Measurements from ENCODE around the gene STEAP1B.

Gene STEAP1B

DNA sequence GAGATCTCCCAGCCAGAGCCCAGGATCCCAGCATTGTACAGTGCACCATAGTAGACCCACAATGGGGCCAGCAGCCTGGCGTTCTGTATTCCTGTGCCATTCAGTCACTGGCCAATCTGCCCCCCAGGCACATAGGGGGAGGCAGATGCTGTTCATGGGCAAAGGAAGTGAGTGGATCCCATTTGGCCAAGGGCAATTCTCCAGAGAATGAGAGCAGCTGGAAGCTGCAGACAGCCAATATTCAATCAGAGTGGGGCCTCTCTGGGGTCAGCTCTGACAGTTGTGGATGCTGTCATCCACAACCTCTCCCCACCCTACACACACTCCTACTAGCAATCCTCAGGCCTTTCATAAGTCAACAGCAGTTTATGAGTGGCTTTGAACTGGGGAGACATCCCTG, 17.5 kb downstream of the STEAP1B start:
- Histone ChIP-seq H3K36me3 (ENCODE audit: insufficient read depth, low read length) (no peaks in the 10 kb centered on the region), H3K9ac (ENCODE audit: insufficient read length) (no peak overlapping the region), H3K9me3 (ENCODE audit: low read depth, low read length) (no peaks in the 10 kb centered on the region), H3K27ac (no peak overlapping the region), H3K4me3 (no peak overlapping the region)
- DNase-seq (ENCODE audit: low read depth, low spot score) = no peak
- TF ChIP-seq FOXP2 (optimal IDR thresholded peaks at IDR 0.05; ENCODE audit: control extremely low read depth, extremely low read length, insufficient read depth) = no peak
- no peak for TF ChIP-seq POLR2AphosphoS5 (IDR thresholded peaks at IDR 0.05; ENCODE audit: borderline replicate concordance, low read depth, low read length)
- TF ChIP-seq EZH2 (IDR thresholded peaks at IDR 0.05) = no peak

DNA sequence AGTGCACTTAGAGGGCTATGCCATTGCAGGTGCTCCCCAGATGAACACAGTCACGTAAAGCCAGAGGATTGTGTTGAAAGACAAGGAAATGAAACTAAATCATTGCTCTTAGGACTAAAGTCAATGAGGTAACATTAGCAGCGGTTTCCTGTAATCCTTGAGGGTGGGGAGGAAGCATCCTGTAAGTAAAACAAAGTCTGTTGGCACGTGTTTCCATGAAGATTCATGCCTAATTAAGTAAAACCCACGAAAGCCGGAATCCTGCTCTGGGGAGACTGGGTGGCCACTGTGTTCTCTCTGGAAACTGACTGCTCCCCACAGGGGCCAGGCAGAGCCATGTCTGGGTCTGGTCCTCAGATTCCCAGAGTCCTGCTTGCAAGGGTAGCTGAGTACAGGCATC, 18.3 kb downstream of the STEAP1B start:
- Histone ChIP-seq H3K36me3 (ENCODE audit: insufficient read depth, low read length) (no peaks in the 10 kb centered on the region), H3K4me3 (no peak overlapping the region), H3K9me3 (ENCODE audit: low read depth, low read length) (no peaks in the 10 kb centered on the region), H3K27ac (no peak overlapping the region), H3K9ac (ENCODE audit: insufficient read length) (no peak overlapping the region)
- no peak for DNase-seq (ENCODE audit: low read depth, low spot score)
- TF ChIP-seq FOXP2 (optimal IDR thresholded peaks at IDR 0.05; ENCODE audit: control extremely low read depth, extremely low read length, insufficient read depth) = no peak
- TF ChIP-seq POLR2AphosphoS5 (IDR thresholded peaks at IDR 0.05; ENCODE audit: borderline replicate concordance, low read depth, low read length) = no peak
- TF ChIP-seq EZH2 (IDR thresholded peaks at IDR 0.05) = no peak

DNA sequence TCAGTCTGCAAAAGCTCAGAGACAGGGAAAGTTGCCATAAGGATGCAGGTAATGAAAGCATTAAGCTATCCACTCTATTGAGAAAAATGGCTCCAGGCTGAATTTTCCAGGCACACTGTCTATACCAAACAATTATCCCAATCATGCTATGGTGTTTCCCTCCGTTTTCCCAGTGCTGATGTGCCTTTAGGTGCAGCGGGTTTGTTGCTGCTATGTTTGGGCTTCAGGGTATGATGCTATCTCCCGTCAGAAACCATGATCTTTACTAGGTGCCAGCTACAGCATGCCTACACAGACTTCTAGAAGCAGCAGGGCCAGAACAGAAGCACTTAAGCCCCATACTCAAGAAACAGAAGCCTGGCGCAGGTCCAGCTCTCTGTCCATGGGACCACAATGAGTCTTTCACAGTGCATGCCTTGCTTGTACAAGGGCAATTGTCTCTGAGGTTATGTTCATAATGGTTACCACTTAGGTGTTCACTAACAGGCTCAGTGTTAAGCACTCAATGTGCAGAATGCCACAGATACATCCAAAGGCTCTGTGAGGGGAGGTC, 19.4 kb downstream of the STEAP1B start:
- no peak for DNase-seq (ENCODE audit: low read depth, low spot score)
- H3K4me3 ChIP-seq = no peak overlapping the region
- no peak overlapping the region for H3K27ac ChIP-seq
- TF ChIP-seq POLR2AphosphoS5 (IDR thresholded peaks at IDR 0.05; ENCODE audit: borderline replicate concordance, low read depth, low read length) = no peak
- TF ChIP-seq EZH2 (IDR thresholded peaks at IDR 0.05) = no peak
- no peak for TF ChIP-seq FOXP2 (optimal IDR thresholded peaks at IDR 0.05; ENCODE audit: control extremely low read depth, extremely low read length, insufficient read depth)
- H3K36me3 ChIP-seq (ENCODE audit: insufficient read depth, low read length) = no peaks in the 10 kb centered on the region
- no peaks in the 10 kb centered on the region for H3K9me3 ChIP-seq (ENCODE audit: low read depth, low read length)
- H3K9ac ChIP-seq (ENCODE audit: insufficient read length) = no peak overlapping the region

DNA sequence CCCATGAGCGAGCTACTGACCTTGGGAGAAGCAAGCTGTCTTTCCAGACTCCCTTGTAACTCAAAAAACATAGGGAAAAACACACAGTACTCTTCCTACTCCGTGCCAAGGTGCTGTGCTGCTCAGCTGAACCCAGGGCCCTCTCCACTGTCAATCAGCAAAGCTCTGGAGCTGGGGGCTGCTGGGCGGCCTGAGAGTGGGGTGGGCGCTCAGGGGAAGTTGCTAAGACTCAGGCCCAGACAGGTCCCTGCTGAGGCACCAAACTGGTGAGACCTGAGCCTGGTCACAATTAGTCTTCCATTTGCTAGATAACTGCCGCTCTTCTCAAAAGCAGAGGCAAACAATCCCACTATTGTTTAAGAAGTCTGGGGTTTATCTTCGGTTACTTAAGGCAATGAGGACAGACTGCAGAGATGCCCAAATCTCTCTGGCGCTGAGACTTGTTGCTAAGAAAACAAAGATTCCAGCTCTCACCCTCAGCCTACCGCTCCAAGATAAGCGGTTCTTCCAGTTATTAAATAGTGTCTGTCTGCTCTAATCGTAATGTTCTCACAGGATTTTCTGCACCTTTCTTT, 22.0 kb downstream of the STEAP1B start:
- DNase-seq (ENCODE audit: low read depth, low spot score) = no peak
- Histone ChIP-seq H3K9ac (ENCODE audit: insufficient read length) (no peak overlapping the region), H3K9me3 (ENCODE audit: low read depth, low read length) (no peaks in the 10 kb centered on the region), H3K4me3 (no peak overlapping the region), H3K27ac (no peak overlapping the region), H3K36me3 (ENCODE audit: insufficient read depth, low read length) (no peaks in the 10 kb centered on the region)
- no peak for TF ChIP-seq POLR2AphosphoS5 (IDR thresholded peaks at IDR 0.05; ENCODE audit: borderline replicate concordance, low read depth, low read length)

DNA sequence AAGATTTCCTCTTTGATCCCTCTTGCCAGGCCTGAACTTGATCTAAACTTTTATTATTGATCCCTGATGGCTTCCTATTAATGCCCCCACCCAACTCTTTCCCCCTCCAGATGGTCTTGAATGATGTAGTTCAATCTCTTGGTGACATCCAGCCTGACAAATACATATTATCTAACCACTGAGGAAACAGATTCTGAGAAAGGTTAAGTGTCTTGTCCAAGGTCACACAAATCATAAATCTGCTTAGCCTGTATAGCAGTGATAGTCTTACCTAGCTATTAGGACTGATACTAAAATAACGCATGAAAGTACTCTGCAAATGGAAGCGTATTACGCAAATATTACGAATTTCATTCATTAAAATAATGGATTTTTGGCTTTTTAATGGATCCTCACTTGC, 22.7 kb downstream of the STEAP1B start:
- Histone ChIP-seq H3K9me3 (ENCODE audit: low read depth, low read length) (no peaks in the 10 kb centered on the region), H3K9ac (ENCODE audit: insufficient read length) (no peak overlapping the region), H3K27ac (no peak overlapping the region), H3K4me3 (no peak overlapping the region), H3K36me3 (ENCODE audit: insufficient read depth, low read length) (no peaks in the 10 kb centered on the region)
- DNase-seq (ENCODE audit: low read depth, low spot score) = no peak
- TF ChIP-seq POLR2AphosphoS5 (IDR thresholded peaks at IDR 0.05; ENCODE audit: borderline replicate concordance, low read depth, low read length) (no peak), FOXP2 (optimal IDR thresholded peaks at IDR 0.05; ENCODE audit: control extremely low read depth, extremely low read length, insufficient read depth) (no peak), EZH2 (IDR thresholded peaks at IDR 0.05) (no peak)

DNA sequence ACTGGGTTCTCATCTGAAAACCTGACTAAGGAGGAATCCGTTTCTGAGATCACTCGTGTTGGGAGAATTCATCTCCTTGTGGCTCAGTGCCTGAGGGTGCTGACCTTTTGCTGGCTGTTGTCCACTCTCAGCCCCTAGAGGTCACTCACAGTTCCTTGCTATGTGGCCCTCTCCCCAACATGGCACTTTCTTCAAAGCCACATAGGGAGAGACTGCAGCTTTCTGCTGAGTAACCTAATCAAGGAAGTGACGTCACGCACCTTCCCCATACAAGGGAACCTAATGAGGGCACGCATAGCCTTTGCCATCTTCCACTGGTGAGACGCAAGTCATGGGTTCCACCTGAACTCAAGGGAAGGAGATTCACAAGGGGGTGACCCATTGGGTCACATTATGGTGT, 23.2 kb downstream of the STEAP1B start:
- Histone ChIP-seq H3K9ac (ENCODE audit: insufficient read length) (no peak overlapping the region), H3K36me3 (ENCODE audit: insufficient read depth, low read length) (no peaks in the 10 kb centered on the region), H3K9me3 (ENCODE audit: low read depth, low read length) (no peaks in the 10 kb centered on the region), H3K4me3 (no peak overlapping the region), H3K27ac (no peak overlapping the region)
- TF ChIP-seq FOXP2 (optimal IDR thresholded peaks at IDR 0.05; ENCODE audit: control extremely low read depth, extremely low read length, insufficient read depth) = no peak
- no peak for TF ChIP-seq POLR2AphosphoS5 (IDR thresholded peaks at IDR 0.05; ENCODE audit: borderline replicate concordance, low read depth, low read length)
- no peak for TF ChIP-seq EZH2 (IDR thresholded peaks at IDR 0.05)
- no peak for DNase-seq (ENCODE audit: low read depth, low spot score)

DNA sequence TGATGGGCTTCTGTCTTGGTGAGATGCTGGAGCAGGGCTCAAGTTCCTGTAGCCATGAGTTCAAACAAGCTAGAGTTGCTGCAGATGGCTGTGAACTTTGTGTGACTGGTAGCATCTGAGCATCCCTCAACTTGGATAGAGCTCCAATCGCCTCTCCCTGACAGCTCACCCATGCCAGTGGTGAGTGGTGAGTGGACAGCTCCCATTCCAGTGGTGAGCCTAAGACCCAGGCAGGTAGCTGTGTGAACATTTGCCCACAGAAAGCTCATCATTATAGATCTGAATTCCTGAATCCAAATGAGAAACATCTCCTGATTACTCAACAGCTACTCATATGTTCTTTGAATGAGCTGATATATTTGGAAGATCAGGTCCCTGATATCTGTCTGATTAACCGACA, 25.3 kb downstream of the STEAP1B start:
- Histone ChIP-seq H3K36me3 (ENCODE audit: insufficient read depth, low read length) (no peaks in the 10 kb centered on the region), H3K9me3 (ENCODE audit: low read depth, low read length) (no peaks in the 10 kb centered on the region), H3K9ac (ENCODE audit: insufficient read length) (no peak overlapping the region), H3K4me3 (no peak overlapping the region), H3K27ac (no peak overlapping the region)
- DNase-seq (ENCODE audit: low read depth, low spot score) = no peak
- no peak for TF ChIP-seq POLR2AphosphoS5 (IDR thresholded peaks at IDR 0.05; ENCODE audit: borderline replicate concordance, low read depth, low read length)
- no peak for TF ChIP-seq EZH2 (IDR thresholded peaks at IDR 0.05)
- no peak for TF ChIP-seq FOXP2 (optimal IDR thresholded peaks at IDR 0.05; ENCODE audit: control extremely low read depth, extremely low read length, insufficient read depth)

DNA sequence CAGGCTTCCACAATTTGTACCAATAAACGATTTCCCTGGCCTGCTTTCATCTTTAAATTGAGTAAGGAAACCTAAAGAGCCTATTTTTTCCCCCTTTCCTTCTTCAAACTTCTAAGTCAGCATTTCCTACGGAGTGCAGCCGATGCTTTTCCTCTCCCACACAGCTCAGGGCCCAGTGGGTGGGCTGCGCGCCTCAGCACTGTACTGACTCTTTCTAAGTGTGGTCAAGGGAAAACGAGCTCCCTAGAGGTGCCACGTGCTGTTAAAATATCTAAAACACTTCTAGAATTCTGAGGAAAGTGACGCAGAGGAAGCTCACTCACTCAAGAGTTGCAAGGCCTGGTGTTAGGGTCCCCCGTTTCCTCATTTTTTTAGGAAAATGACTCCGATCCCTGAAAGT, 29.0 kb downstream of the STEAP1B start:
- Histone ChIP-seq H3K27ac (no peak overlapping the region), H3K9ac (ENCODE audit: insufficient read length) (no peak overlapping the region), H3K4me3 (no peak overlapping the region), H3K36me3 (ENCODE audit: insufficient read depth, low read length) (no peaks in the 10 kb centered on the region), H3K9me3 (ENCODE audit: low read depth, low read length) (no peaks in the 10 kb centered on the region)
- no peak for DNase-seq (ENCODE audit: low read depth, low spot score)
- TF ChIP-seq POLR2AphosphoS5 (IDR thresholded peaks at IDR 0.05; ENCODE audit: borderline replicate concordance, low read depth, low read length) = no peak
- no peak for TF ChIP-seq FOXP2 (optimal IDR thresholded peaks at IDR 0.05; ENCODE audit: control extremely low read depth, extremely low read length, insufficient read depth)
- TF ChIP-seq EZH2 (IDR thresholded peaks at IDR 0.05) = no peak
